Thymus (tissue), 14 donors: ENCODE measurements around the gene CPEB4. TPM values are rescaled to one million over a fixed set of nuclear protein-coding genes. Genes with fewer than 3 reads are reported as not detected.

Source experiments
- DNase-seq, 9 donors: peaks; one replicate each; pipeline ENCODE4 v3.0.0-alpha.2; 2013; ENCODE audit warnings: low spot score in 9 of 9, low read depth in 6 of 9, missing footprints in 1 of 9
- H3K27ac ChIP-seq, 2 donors: one replicate each; pipeline ENCODE4 v1.5.1; 2013; ENCODE audit warnings: control low read depth in 1 of 2, low read depth in 1 of 2, low read length in 1 of 2, mild to moderate bottlenecking in 1 of 2, moderate library complexity in 1 of 2
- H3K27me3 ChIP-seq, 2 donors: one replicate each; pipeline ENCODE4 v1.5.1; 2013; ENCODE audit warnings: low read length in 1 of 2; ENCODE audit not compliant: control insufficient read depth in 2 of 2, insufficient read depth in 1 of 2
- H3K36me3 ChIP-seq, 2 donors: one replicate each; pipeline ENCODE4 v1.5.1; 2013; ENCODE audit warnings: low read length in 1 of 2, mild to moderate bottlenecking in 1 of 2, moderate library complexity in 1 of 2; ENCODE audit not compliant: control insufficient read depth in 2 of 2, insufficient read depth in 2 of 2
- H3K4me1 ChIP-seq, 2 donors: one replicate each; pipeline ENCODE4 v1.5.1; 2013; ENCODE audit warnings: low read length in 2 of 2; ENCODE audit not compliant: control insufficient read depth in 2 of 2, insufficient read depth in 2 of 2
- H3K4me3 ChIP-seq, 2 donors: one replicate each; pipeline ENCODE4 v1.5.1; 2013; ENCODE audit warnings: low read length in 2 of 2, control low read depth in 1 of 2, mild to moderate bottlenecking in 1 of 2
- H3K9me3 ChIP-seq, 2 donors: one replicate each; pipeline ENCODE4 v1.5.1; 2013; ENCODE audit warnings: low read length in 1 of 2, mild to moderate bottlenecking in 1 of 2; ENCODE audit not compliant: control insufficient read depth in 2 of 2, insufficient read depth in 1 of 2
- WGBS: extraction: QIAGEN DNeasy Blood & Tissue Kit; methylation state at CpG from one replicate; pipeline ENCODE4 v1.1.7; 2013; 5-methylcytosine and 5-hydroxymethylcytosine counted together
- long read RNA-seq, 10 donors: transcript quantifications; one replicate each; lab custom pipeline, GENCODE V29; 2026
- polyA plus RNA-seq: library from polyadenylated mRNA; stranded (reverse); fragments of 200-250 nt; gene quantifications from one replicate; pipeline ENCODE4 v1.2.3, GENCODE V29; 2013
- total RNA-seq: library from RNA; stranded (reverse); fragments of 120-200 nt; gene quantifications from one replicate; pipeline ENCODE4 v1.2.4, GENCODE V29; 2013
- donor health status: healthy.

The CPEB4 gene
- total RNA-seq (8.3 TPM), polyA plus RNA-seq (5.8 TPM)
- long read RNA-seq, donor 1, result 0 reads
- long read RNA-seq, donor 2, result 0 reads
- long read RNA-seq, donor 3, result 0 reads
- long read RNA-seq, donor 4, result 0 reads
- long read RNA-seq, donor 5, partial matches to known transcripts, result 28 of 29 reads
- long read RNA-seq, donor 5, other reads (novel, unspliced or antisense), result 0 of 29 reads
- long read RNA-seq, donor 6, partial matches to known transcripts, result 0 of 3 reads
- long read RNA-seq, donor 6, other reads (novel, unspliced or antisense), result 0 of 3 reads
- long read RNA-seq, donor 7, partial matches to known transcripts, result 0 of 4 reads
- long read RNA-seq, donor 7, other reads (novel, unspliced or antisense), result 0 of 4 reads
- long read RNA-seq, donor 8, result 0 reads
- long read RNA-seq, donor 9, result 0 reads
- long read RNA-seq, donor 10, partial matches to known transcripts, result 0 of 2 reads
- long read RNA-seq, donor 10, other reads (novel, unspliced or antisense), result 0 of 2 reads

GRCh38 chr5:173887610-173888472 is at the start of gene CPEB4:
TSS of gene CPEB4 (plus strand) at chr5:173888349. CDS start at chr5:173889734, 1,385 bp downstream.
- peak; percentile 98 to 100 (median 99) for DNase-seq
- 5% methylated on average over 55 of the region's 55 CpGs for WGBS
- Histone ChIP-seq H3K9me3 (no peaks in the 10 kb centered on the region), H3K4me1 (peaks cover 4 to 23% of the 10 kb centered on the region in 2 donors), H3K27ac (peak within 1 kb of the TSS; percentile 88), H3K36me3 (no peaks in the 10 kb centered on the region), H3K4me3 (peak within 1 kb of the TSS; percentile 80 to 83), H3K27me3 (peaks cover 3 to 6% of the 10 kb centered on the region in 2 donors)

GRCh38 chr5:173839117-173839713 is 48.9 kb upstream of the CPEB4 start:
- Histone ChIP-seq H3K4me1 (no peaks in the 10 kb centered on the region), H3K27ac (no peak overlapping the region), H3K36me3 (no peaks in the 10 kb centered on the region), H3K27me3 (no peaks in the 10 kb centered on the region), H3K4me3 (no peak overlapping the region), H3K9me3 (no peaks in the 10 kb centered on the region)
- WGBS, result 68% methylated on average over 5 of the region's 5 CpGs
- no peak for DNase-seq

- WGBS, result 79% methylated on average over 6 of the region's 6 CpGs
- Histone ChIP-seq H3K36me3 (no peaks in the 10 kb centered on the region), H3K27ac (no peak overlapping the region), H3K4me1 (no peaks in the 10 kb centered on the region), H3K4me3 (no peak overlapping the region), H3K9me3 (no peaks in the 10 kb centered on the region), H3K27me3 (no peaks in the 10 kb centered on the region)
- no peak for DNase-seq
Observed at GRCh38 chr5:173840111-173840983, 47.8 kb upstream of the CPEB4 start.

GRCh38 chr5:173841710-173842109 is 46.4 kb upstream of the CPEB4 start:
- Histone ChIP-seq H3K4me3 (no peak overlapping the region), H3K9me3 (no peaks in the 10 kb centered on the region), H3K4me1 (no peaks in the 10 kb centered on the region), H3K27me3 (no peaks in the 10 kb centered on the region), H3K36me3 (no peaks in the 10 kb centered on the region), H3K27ac (no peak overlapping the region)
- 96% methylated on average over 3 of the region's 3 CpGs for WGBS
- DNase-seq, result no peak

- no peak for DNase-seq
- H3K9me3 ChIP-seq, result no peaks in the 10 kb centered on the region
- H3K36me3 ChIP-seq, result no peaks in the 10 kb centered on the region
- no peaks in the 10 kb centered on the region for H3K27me3 ChIP-seq
- no peaks in the 10 kb centered on the region for H3K4me1 ChIP-seq
- WGBS, result 99% methylated on average over 3 of the region's 3 CpGs
- H3K27ac ChIP-seq, result no peak overlapping the region
- H3K4me3 ChIP-seq, result no peak overlapping the region
Observed at GRCh38 chr5:173843794-173844193, 44.4 kb upstream of the CPEB4 start.

GRCh38 chr5:173845321-173845720 is 42.8 kb upstream of the CPEB4 start:
- Histone ChIP-seq H3K36me3 (no peaks in the 10 kb centered on the region), H3K27me3 (no peaks in the 10 kb centered on the region), H3K27ac (no peak overlapping the region), H3K4me3 (no peak overlapping the region), H3K4me1 (no peaks in the 10 kb centered on the region), H3K9me3 (no peaks in the 10 kb centered on the region)
- WGBS, result 95% methylated on average over 6 of the region's 6 CpGs
- no peak for DNase-seq

- DNase-seq, result no peak
- whole genome bisulfite sequencing, result 98% methylated on average over 1 of the region's 1 CpG
- H3K27ac ChIP-seq, result no peak overlapping the region
Observed at GRCh38 chr5:173846929-173847501, 41.1 kb upstream of the CPEB4 start.

GRCh38 chr5:173848986-173849596 is 39.1 kb upstream of the CPEB4 start:
- H3K4me1 ChIP-seq, result peaks cover 0 to 2% of the 10 kb centered on the region in 2 donors
- WGBS, result 94% methylated on average over 2 of the region's 2 CpGs
- DNase-seq, result no peak

More at GRCh38 chr5:173846929-173847501, 41.1 kb upstream of the CPEB4 start:
- Histone ChIP-seq H3K27me3 (no peaks in the 10 kb centered on the region), H3K4me3 (no peak overlapping the region), H3K36me3 (no peaks in the 10 kb centered on the region), H3K4me1 (peaks cover 0 to 2% of the 10 kb centered on the region in 2 donors), H3K9me3 (no peaks in the 10 kb centered on the region)

More at GRCh38 chr5:173848986-173849596, 39.1 kb upstream of the CPEB4 start:
- Histone ChIP-seq H3K4me3 (no peak overlapping the region), H3K27ac (no peak overlapping the region), H3K36me3 (no peaks in the 10 kb centered on the region), H3K27me3 (no peaks in the 10 kb centered on the region), H3K9me3 (no peaks in the 10 kb centered on the region)
